GM12873 (cell line): Measurements from ENCODE around the gene SEC14L5.

Source experiments
- TF ChIP-seq, protein P1 (sequence below): IDR thresholded peaks from 2 replicates; pipeline ENCODE4 v1.5.1; 2012; ENCODE audit warnings: low read depth, mild to moderate bottlenecking, moderate library complexity, low read length, control low read depth; ENCODE audit not compliant: insufficient read depth; ENCODE audit errors: missing control alignments

The SEC14L5 gene

DNA sequence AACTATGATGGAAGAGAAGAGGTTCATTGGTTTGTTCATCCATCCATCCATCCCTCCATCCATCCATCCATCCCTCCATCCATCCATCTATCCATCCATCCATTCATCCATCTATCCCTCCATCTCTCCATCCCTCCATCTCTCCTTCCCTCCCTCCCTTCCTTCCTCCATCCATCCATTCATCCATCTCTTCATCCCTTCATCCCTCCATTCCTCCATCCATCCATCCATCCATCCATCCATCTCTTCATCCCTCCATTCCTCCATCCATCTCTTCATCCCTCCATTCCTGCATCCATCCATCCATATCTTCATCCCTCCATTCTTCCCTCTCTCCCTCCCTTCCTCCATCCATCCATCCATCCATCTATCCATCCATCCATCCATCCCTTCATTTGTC, 11.2 kb upstream of the SEC14L5 start:
- TF ChIP-seq, protein P1, sequence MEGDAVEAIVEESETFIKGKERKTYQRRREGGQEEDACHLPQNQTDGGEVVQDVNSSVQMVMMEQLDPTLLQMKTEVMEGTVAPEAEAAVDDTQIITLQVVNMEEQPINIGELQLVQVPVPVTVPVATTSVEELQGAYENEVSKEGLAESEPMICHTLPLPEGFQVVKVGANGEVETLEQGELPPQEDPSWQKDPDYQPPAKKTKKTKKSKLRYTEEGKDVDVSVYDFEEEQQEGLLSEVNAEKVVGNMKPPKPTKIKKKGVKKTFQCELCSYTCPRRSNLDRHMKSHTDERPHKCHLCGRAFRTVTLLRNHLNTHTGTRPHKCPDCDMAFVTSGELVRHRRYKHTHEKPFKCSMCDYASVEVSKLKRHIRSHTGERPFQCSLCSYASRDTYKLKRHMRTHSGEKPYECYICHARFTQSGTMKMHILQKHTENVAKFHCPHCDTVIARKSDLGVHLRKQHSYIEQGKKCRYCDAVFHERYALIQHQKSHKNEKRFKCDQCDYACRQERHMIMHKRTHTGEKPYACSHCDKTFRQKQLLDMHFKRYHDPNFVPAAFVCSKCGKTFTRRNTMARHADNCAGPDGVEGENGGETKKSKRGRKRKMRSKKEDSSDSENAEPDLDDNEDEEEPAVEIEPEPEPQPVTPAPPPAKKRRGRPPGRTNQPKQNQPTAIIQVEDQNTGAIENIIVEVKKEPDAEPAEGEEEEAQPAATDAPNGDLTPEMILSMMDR: no peak

DNA sequence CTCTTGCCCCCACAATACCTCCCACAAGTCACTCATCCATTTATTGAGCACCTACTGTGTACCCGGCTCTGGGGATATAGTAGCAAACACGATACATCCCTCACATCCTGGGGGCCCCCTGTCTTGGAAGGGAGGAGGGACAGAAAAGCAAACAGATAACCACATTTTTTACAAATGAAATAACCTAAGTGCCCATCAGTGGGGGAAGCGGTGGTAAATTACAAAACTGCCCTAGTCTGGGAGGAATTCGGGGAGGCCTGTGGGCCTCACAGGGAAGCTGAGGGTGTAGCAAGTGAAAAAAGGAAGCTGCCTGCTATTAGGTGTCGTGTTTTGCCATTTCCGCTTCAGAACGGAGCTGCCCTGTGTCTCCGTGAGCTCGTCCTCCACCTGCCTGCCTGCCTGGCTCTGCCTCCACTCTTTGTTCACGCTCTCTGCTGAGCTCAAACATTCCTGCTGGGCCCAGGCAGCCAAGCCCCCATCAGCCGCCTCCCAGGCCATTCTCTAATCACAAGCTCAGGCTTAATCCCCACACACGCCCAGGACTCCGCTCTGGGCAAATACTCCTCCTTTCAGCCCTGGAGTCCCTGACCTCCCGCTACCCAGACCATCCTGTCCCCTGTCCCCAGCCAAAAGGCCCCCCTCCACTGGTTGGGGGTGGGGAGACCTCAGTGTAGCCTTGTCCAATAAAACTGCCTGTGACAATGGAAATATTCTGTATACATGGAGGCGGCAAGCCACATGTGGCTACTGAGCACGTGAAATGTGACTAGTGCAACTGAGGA, 10.2 kb upstream of the SEC14L5 start:
- TF ChIP-seq, protein P1: no peak

DNA sequence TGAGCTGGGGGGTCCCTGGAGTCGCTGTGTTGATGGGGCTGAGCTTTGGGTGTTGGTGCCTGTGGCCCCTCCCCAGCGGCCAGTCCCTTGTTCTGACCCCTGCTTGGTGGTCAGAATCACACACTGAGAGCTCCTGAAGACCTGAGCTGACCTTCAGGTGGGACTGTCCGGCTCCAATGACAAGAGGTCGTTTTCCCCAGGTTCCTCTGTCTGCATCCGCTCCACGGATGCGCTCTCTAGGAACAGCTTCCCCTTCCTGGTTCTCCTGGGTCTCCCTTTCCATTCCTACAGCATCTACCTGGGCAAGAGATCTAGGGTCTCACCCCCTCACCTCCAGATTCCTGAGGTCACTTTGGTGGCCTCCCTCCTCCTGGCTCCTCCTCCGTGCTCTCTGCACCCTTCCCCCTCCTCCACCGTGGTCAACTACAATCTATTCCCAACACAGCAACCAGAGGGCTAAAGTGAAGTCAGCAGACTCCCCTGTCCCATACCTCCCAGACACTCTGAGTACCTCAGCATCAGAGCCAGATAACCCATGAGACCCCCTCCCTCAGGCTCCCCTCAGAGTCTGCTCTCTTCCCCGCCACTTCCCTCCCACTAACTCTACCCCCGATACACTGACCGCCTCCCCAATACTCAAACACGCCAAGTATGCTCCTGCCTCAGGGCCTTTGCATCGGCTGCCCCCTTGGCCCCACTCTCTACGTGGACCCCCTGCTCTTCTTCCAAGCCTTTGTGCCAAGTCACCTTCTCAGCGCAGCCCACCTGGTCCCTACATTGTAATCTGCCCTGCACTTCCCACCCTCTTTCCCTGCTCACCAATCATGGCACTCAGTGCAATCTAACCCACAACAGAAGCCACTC, 9.0 kb upstream of the SEC14L5 start:
- TF ChIP-seq, protein P1: no peak

DNA sequence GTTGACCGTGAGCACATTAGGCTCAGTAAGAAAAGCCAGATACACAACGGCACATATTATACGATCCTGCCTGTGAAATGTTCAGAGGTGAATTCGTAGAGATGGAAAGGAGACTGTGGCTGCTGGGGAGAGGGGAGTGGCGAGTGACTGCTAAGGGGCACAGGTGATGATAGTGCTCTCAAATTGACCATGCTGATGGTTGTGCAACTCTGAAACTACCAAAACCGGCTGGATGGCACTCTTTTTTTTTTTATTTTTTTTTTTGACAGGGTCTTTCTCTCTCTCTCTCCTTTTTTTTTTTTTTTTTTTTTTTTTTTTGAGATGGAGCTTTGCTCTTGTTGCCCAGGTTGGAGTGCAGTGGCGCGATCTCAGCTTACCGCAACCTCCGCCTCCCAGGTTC, 8.1 kb upstream of the SEC14L5 start:
- TF ChIP-seq, protein P1: no peak

DNA sequence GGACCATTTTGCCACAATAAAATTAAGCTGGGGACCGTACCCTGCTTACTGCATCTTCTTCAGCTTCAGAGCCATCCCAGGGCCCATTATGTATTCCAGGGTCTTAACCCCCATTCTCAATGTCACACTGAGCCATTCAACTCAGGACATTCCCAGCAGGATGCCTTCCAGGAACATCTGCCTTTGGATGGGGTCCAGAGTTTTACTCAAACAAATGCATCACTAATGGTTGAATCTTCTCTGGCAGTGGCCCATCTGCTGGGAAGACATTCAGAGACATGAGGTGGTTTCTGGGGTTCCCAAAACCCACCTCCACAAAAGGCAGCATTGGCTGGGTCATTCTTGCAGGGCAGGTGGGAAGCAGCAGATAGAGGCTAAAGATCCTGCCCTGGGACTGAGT, 3.4 kb upstream of the SEC14L5 start:
- TF ChIP-seq, protein P1: no peak

DNA sequence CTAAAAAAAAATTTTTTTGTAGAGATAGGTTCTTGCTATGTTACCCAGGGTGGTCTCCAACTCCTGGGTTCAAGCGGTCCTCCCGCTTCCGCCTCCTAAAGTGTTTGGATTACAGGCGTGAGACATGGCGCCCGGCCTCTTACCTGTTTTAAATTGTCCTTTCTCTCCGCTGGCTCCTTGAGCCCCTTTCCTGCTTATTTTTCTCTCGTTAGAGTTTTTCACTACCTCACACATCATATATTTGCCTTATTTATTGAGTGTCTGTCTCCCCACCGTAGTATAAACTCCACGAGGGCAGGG, 760 bp upstream of the SEC14L5 start:
- TF ChIP-seq, protein P1: no peak

DNA sequence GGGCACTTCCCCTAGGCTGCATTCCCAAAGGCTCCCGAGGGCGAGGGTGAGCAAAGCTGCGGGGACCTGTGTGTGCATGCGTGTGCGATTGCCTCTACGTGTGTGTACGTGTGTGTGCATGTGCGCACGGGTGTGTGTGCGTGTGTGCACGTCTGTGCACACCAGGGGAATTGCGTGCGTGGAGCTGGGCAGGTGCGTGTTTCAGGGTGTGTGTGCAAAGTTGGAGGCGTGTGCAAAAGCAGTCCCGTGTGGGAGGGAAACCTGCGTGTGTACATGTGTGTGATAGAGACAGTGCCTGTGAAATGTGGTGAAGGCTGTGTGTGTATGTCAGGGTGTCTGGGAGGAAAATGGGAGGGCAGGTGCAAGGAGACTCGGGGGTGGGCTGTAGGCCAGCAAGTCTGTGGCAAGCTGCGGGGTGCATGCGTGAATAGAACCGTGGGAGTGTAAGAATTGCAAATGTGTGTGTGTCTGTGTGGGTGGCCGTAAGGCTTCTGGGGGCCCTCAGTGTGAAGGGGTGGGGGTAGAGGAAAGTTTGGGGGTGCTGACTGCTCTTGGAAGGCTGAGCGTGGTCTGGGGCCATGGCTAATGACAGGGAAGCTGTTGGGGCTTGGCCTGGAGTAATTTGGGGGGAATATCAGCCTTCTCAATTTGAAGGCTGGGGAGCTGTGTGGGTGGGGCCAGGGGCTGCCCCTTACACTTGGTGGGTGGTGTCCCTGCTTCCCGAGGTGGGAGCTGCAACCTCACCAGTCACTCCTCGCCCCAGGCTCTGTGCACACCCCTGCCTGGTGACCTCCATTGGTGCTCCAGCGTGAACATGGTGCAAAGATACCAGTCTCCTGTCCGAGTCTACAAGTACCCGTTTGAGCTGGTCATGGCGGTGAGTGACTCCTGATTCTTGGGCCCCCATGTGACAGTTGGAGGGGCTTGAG, 644 bp downstream of the SEC14L5 start:
- TF ChIP-seq, protein P1: no peak
